NK-92 treated with Interleukin-12 subunit alpha and Interleukin-12 subunit beta, amount 100 ng/mL, for 24 hours (cell line): ENCODE data around the gene RUFY4.
"Not testable (repeated sequence)": the region's sequence is repeated elsewhere in the genome, so short reads cannot be mapped to it uniquely, and the experiment has no call there.

Source experiments
- DNase-seq: peaks from one replicate; lab custom pipeline; 2025; lab: John Stamatoyannopoulos, UW

Gene RUFY4

GRCh38 chr2:218086478-218086877 lies 17.4 kb downstream of the RUFY4 start:
- no peak for DNase-seq

GRCh38 chr2:218089259-218089658 lies 20.2 kb downstream of the RUFY4 start:
- DNase-seq, result no peak

- DNase-seq, result no peak
These were observed 22.7 kb downstream of the RUFY4 start for GRCh38 chr2:218091746-218092145.

- no peak for DNase-seq
These were observed 24.8 kb downstream of the RUFY4 start for GRCh38 chr2:218093879-218094278.

GRCh38 chr2:218095853-218096252 lies 26.8 kb downstream of the RUFY4 start:
- no peak for DNase-seq

GRCh38 chr2:218097975-218098374 lies 28.9 kb downstream of the RUFY4 start:
- DNase-seq, result no peak

GRCh38 chr2:218108834-218109233 lies 39.8 kb downstream of the RUFY4 start:
- not testable (repeated sequence) for DNase-seq

GRCh38 chr2:218121789-218122188 lies 52.7 kb downstream of the RUFY4 start:
- not testable (repeated sequence) for DNase-seq

GRCh38 chr2:218122286-218122685 lies 53.2 kb downstream of the RUFY4 start:
- DNase-seq, result not testable (repeated sequence)

GRCh38 chr2:218123986-218124385 lies 54.9 kb downstream of the RUFY4 start:
- no peak for DNase-seq

- no peak for DNase-seq
These were observed 56.0 kb downstream of the RUFY4 start for GRCh38 chr2:218125095-218125494.

- no peak for DNase-seq
These were observed 56.6 kb downstream of the RUFY4 start, which contains the start of gene CXCR2 for GRCh38 chr2:218125626-218126080. CXCR2 (plus strand) TSS chr2:218126028; CDS start chr2:218134802, 8,774 bp downstream.

GRCh38 chr2:218127929-218128455 lies 58.9 kb downstream of the RUFY4 start:
- DNase-seq, result no peak

GRCh38 chr2:218128781-218129457 lies 59.9 kb downstream of the RUFY4 start:
- no peak for DNase-seq

- DNase-seq, result no peak
These were observed 60.5 kb downstream of the RUFY4 start for GRCh38 chr2:218129458-218130135.

- DNase-seq, result no peak
These were observed 61.3 kb downstream of the RUFY4 start for GRCh38 chr2:218130377-218130776.

GRCh38 chr2:218130822-218131221 lies 61.8 kb downstream of the RUFY4 start:
- no peak for DNase-seq

- DNase-seq, result no peak
These were observed 68.5 kb downstream of the RUFY4 start for GRCh38 chr2:218137514-218137913.

GRCh38 chr2:218138047-218138446 lies 69.0 kb downstream of the RUFY4 start:
- DNase-seq, result no peak
